GM23338 (cell line): ENCODE results near the gene TOX2. TPM values are rescaled to one million over a fixed set of nuclear protein-coding genes. Genes with fewer than 3 reads are reported as not detected.

Source experiments
- ATAC-seq: fragments of 200-7000 bp; cut with Tn5 transposase; 3 replicates; pipeline ENCODE4 v1.9.1; 2020
- DNase-seq: peaks from one replicate; pipeline ENCODE4 v3.0.0-alpha.2; 2015; ENCODE audit warnings: low spot score
- H2AFZ ChIP-seq: fragments of 200-600 bp; sonication (generic); 2 replicates; pipeline ENCODE4 v1.8.0; 2016; ENCODE audit warnings: antibody characterized with exemption, mild to moderate bottlenecking, moderate library complexity
- H3F3A ChIP-seq: fragments of 200-600 bp; sonication (generic); replicated peaks from 2 replicates; pipeline ENCODE4 v1.8.0; 2017; ENCODE audit warnings: antibody characterized with exemption, mixed run types, low read depth
- H3K27ac ChIP-seq: fragments of 200-600 bp; sonication (generic); 2 replicates; pipeline ENCODE4 v1.6.1; 2016; ENCODE audit warnings: low read depth
- H3K27me3 ChIP-seq: fragments of 200-600 bp; sonication (generic); 2 replicates; pipeline ENCODE4 v1.8.0; 2016; ENCODE audit warnings: mild to moderate bottlenecking, mixed run types, moderate library complexity; ENCODE audit not compliant: insufficient read depth
- H3K36me3 ChIP-seq: fragments of 200-600 bp; sonication (generic); 2 replicates; pipeline ENCODE4 v1.8.0; 2016; ENCODE audit warnings: mild to moderate bottlenecking; ENCODE audit not compliant: insufficient read depth
- H3K4me1 ChIP-seq: fragments of 200-600 bp; sonication (generic); 2 replicates; pipeline ENCODE4 v1.8.0; 2016; ENCODE audit warnings: mild to moderate bottlenecking, moderate library complexity; ENCODE audit not compliant: insufficient read depth
- H3K4me2 ChIP-seq: fragments of 200-600 bp; sonication (generic); 2 replicates; pipeline ENCODE4 v1.7.1; 2017; ENCODE audit warnings: mixed run types
- H3K4me3 ChIP-seq: fragments of 200-600 bp; sonication (generic); 2 replicates; pipeline ENCODE4 v1.6.1; 2016; ENCODE audit warnings: mixed run types
- H3K79me2 ChIP-seq: fragments of 200-600 bp; sonication (generic); replicated peaks from 2 replicates; pipeline ENCODE4 v1.8.0; 2017; ENCODE audit warnings: mild to moderate bottlenecking; ENCODE audit not compliant: insufficient read depth
- H3K9me2 ChIP-seq: fragments of 200-600 bp; sonication (generic); 2 replicates; pipeline ENCODE4 v1.8.0; 2017; ENCODE audit not compliant: insufficient read depth
- H4K20me1 ChIP-seq: fragments of 200-600 bp; sonication (generic); replicated peaks from 2 replicates; pipeline ENCODE4 v1.8.0; 2017; ENCODE audit warnings: mild to moderate bottlenecking; ENCODE audit not compliant: insufficient read depth
- H3K27ac Mint-ChIP-seq: 2 replicates; pipeline ENCODE4 v1.8.0; 2020; ENCODE audit warnings: inconsistent platforms, mild to moderate bottlenecking, moderate library complexity, mixed read lengths
- H3K27me3 Mint-ChIP-seq: 3 replicates; pipeline ENCODE4 v1.8.0; 2022; ENCODE audit warnings: low read depth, mild to moderate bottlenecking, moderate library complexity, mixed read lengths, inconsistent platforms; ENCODE audit not compliant: insufficient read depth, poor library complexity
- H3K36me3 Mint-ChIP-seq: 3 replicates; pipeline ENCODE4 v1.8.0; 2021; ENCODE audit warnings: low read depth, mild to moderate bottlenecking, inconsistent platforms, moderate library complexity, mixed read lengths
- H3K4me1 Mint-ChIP-seq: 3 replicates; pipeline ENCODE4 v1.8.0; 2020; ENCODE audit warnings: mild to moderate bottlenecking, inconsistent platforms, mixed read lengths
- H3K4me3 Mint-ChIP-seq: 3 replicates; pipeline ENCODE4 v1.8.0; 2021; ENCODE audit warnings: moderate library complexity, mild to moderate bottlenecking, inconsistent platforms, mixed read lengths
- H3K9me3 Mint-ChIP-seq: 3 replicates; pipeline ENCODE4 v1.8.0; 2020; ENCODE audit warnings: moderate library complexity, mild to moderate bottlenecking, inconsistent platforms, mixed read lengths
- CREB1 ChIP-seq: fragments of 250-450 bp; sonication (Bioruptor Pico); IDR thresholded peaks from 2 replicates; pipeline ENCODE4 v1.5.0; 2020; ENCODE audit warnings: low read depth, mild to moderate bottlenecking, moderate library complexity
- CTCF ChIP-seq, 2 experiments: fragments of 200-600 bp in 1 of 2; sonication (generic) in 1 of 2; conservative IDR thresholded peaks; 2 replicates each; pipeline versions ENCODE4 v1.5.1 to v1.6.1; 2016 to 2017; ENCODE audit warnings: antibody characterized with exemption in 2 of 2, low read depth in 2 of 2, mild to moderate bottlenecking in 2 of 2, moderate library complexity in 1 of 2
- ETS1 ChIP-seq: IDR thresholded peaks from 2 replicates; pipeline ENCODE4 v1.6.1; 2016; ENCODE audit warnings: antibody characterized with exemption
- EZH2 ChIP-seq: fragments of 200-600 bp; sonication (generic); IDR thresholded peaks from one replicate; pipeline ENCODE4 v1.8.0; 2017; ENCODE audit warnings: antibody characterized with exemption, mild to moderate bottlenecking, low read depth; ENCODE audit not compliant: unreplicated experiment
- EZH2phosphoT487 ChIP-seq: fragments of 200-600 bp; sonication (generic); IDR thresholded peaks from one replicate; pipeline ENCODE4 v1.8.1; 2018; ENCODE audit warnings: antibody characterized with exemption; ENCODE audit not compliant: unreplicated experiment
- JUNB ChIP-seq: IDR thresholded peaks from one replicate; pipeline ENCODE4 v1.6.1; 2016; ENCODE audit warnings: antibody characterized with exemption; ENCODE audit not compliant: unreplicated experiment
- NANOG ChIP-seq: IDR thresholded peaks from 2 replicates; pipeline ENCODE4 v1.6.1; 2016; ENCODE audit warnings: antibody characterized with exemption, borderline replicate concordance
- POLR2AphosphoS5 ChIP-seq: IDR thresholded peaks from 2 replicates; pipeline ENCODE4 v1.6.1; 2016; ENCODE audit warnings: antibody characterized with exemption, low read depth
- REST ChIP-seq: IDR thresholded peaks from one replicate; pipeline ENCODE4 v1.6.1; 2018; ENCODE audit warnings: antibody characterized with exemption; ENCODE audit not compliant: unreplicated experiment
- STAT1 ChIP-seq: IDR thresholded peaks from one replicate; pipeline ENCODE4 v1.6.1; 2016; ENCODE audit warnings: antibody characterized with exemption; ENCODE audit not compliant: unreplicated experiment
- ZNF114 ChIP-seq: fragments of 250-450 bp; sonication (Bioruptor Pico); IDR thresholded peaks from 2 replicates; pipeline ENCODE4 v1.5.0; 2020; ENCODE audit warnings: mild to moderate bottlenecking, moderate library complexity
- ZNF331 ChIP-seq: fragments of 250-450 bp; sonication (Bioruptor Pico); IDR thresholded peaks from 2 replicates; pipeline ENCODE4 v1.5.0; 2020; ENCODE audit warnings: low read depth, mild to moderate bottlenecking, moderate library complexity
- ZNF462 ChIP-seq: fragments of 250-450 bp; sonication (Bioruptor Pico); IDR thresholded peaks from 2 replicates; pipeline ENCODE4 v1.5.0; 2020; ENCODE audit warnings: mild to moderate bottlenecking, moderate library complexity
- polyA plus RNA-seq: library from polyadenylated mRNA; unstranded; fragments of >200 nt; fragmentation: Nextera tagmentation; extraction: Ambion mirVana; gene quantifications from 2 replicates; pipeline ENCODE4 v1.2.1, GENCODE V29; 2016
- total RNA-seq: library from RNA; depleted of rRNA; stranded (reverse); fragments of >200 nt; shearing (Covaris generic); gene quantifications from 2 replicates; pipeline ENCODE4 v1.2.3, GENCODE V29; 2014

The TOX2 gene
- total and polyA plus RNA-seq, 2 experiments from 2014 or later = 1.4 to 1.5 TPM

- Histone ChIP-seq H4K20me1 (no peaks in the 10 kb centered on the region), H3K4me2 (peak overlapping the region; percentile 50), H3K36me3 (no peaks in the 10 kb centered on the region), H3K79me2 (no peaks in the 10 kb centered on the region), H3K27me3 (no peaks in the 10 kb centered on the region), H3K9me2 (no peaks in the 10 kb centered on the region), H3K4me3 (no peak overlapping the region), H2AFZ (peak overlapping the region; percentile 25; the same call in 1 of the 2 replicates), H3K4me1 (peaks cover 40% of the 10 kb centered on the region), H3F3A (no peaks in the 10 kb centered on the region), H3K27ac (no peak overlapping the region; the same call in 1 of the 2 replicates)
- Mint-ChIP-seq H3K9me3 (peaks cover 12% of the 10 kb centered on the region), H3K4me1 (peaks cover 28% of the 10 kb centered on the region), H3K27ac (no peak overlapping the region), H3K4me3 (no peak overlapping the region), H3K27me3 (no peaks in the 10 kb centered on the region), H3K36me3 (peaks cover 3% of the 10 kb centered on the region; the same call in 1 of the 3 replicates)
- ATAC-seq = no peak
- TF ChIP-seq REST (no peak), CREB1 (CRISPR knock-in tag) (no peak), NANOG (no peak), JUNB (no peak), ETS1 (no peak), EZH2 (no peak), ZNF331 (CRISPR knock-in tag) (no peak), CTCF (conservative IDR thresholded peaks at IDR 0.05; ENCODE audit: low read depth in 2 of 2) (no peak), EZH2phosphoT487 (no peak), STAT1 (no peak), ZNF462 (CRISPR knock-in tag) (no peak), ZNF114 (CRISPR knock-in tag) (no peak), POLR2AphosphoS5 (no peak)
- no peak for DNase-seq
Observed at GRCh38 chr20:43895235-43895634, 19.4 kb upstream of the TOX2 start.
